GM12872 (cell line): Measurements from ENCODE around the gene AKAP1.

Experiments used
- TF ChIP-seq, protein P1 (sequence below): IDR thresholded peaks from 3 replicates; pipeline ENCODE4 v1.5.1; 2011; ENCODE audit warnings: low read depth, mild to moderate bottlenecking, low read length, moderate library complexity; ENCODE audit not compliant: insufficient read depth

The AKAP1 gene

DNA sequence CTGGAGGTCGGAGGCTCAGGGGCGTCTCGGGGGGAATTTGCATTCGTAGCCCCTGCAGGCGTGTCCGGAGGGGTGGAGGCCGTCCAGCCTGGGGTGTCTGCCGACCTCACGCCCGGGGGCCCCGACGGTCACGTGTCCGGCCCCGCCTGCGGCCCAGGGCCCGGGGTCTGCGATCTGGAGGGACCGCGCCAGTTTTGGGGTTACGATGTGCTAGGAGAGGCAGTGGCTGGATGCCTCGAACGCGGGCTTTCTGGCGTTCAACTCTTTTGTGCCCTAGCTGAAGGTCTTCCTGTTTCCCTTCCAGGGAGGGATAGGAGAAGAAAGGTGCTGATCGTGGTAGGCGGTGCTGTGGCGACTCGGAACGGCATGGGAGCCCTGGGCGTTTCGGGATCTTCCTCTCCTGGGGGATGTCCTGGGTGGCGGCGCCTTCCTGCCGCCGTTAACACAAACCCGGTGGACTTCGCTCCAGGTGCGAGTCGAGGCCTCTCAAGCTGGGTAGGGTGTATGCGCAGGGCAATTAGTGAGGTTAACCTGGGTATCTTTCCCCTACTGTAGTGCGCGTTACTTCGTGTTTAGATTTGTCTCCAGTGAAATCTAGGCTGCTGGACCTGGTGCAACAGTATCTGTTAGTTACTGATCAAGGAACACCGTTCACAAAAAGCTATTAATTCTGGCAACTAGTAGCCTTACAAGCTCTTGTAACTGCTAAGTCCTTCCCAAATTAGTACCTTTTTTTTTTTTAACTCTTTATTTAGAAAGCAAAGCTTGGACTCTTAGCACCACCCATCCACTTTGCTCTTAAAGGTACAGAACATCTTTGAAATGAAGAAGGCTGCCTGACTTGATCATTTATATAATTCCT, 1.3 kb downstream of the AKAP1 start:
- TF ChIP-seq, protein P1, sequence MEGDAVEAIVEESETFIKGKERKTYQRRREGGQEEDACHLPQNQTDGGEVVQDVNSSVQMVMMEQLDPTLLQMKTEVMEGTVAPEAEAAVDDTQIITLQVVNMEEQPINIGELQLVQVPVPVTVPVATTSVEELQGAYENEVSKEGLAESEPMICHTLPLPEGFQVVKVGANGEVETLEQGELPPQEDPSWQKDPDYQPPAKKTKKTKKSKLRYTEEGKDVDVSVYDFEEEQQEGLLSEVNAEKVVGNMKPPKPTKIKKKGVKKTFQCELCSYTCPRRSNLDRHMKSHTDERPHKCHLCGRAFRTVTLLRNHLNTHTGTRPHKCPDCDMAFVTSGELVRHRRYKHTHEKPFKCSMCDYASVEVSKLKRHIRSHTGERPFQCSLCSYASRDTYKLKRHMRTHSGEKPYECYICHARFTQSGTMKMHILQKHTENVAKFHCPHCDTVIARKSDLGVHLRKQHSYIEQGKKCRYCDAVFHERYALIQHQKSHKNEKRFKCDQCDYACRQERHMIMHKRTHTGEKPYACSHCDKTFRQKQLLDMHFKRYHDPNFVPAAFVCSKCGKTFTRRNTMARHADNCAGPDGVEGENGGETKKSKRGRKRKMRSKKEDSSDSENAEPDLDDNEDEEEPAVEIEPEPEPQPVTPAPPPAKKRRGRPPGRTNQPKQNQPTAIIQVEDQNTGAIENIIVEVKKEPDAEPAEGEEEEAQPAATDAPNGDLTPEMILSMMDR, result no peak

DNA sequence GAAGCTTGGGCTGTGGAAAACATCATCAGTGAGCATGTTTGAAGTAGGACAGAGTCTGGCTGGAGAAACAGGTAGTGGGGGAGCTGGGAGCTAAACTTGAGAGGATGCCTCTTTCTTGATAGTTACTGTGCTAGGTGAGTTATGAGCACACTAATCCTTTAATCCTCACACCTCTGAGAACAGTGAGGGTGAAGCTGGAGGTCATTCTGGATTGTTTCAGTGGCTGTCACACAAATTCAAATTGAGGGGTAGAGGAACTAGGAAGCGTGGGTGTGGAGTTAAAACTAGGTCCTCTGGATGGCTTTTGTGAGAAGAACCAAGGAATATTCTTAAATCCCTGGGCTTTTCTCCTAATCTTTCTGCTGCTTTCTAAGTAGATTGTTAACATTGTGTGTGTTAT, 3.3 kb downstream of the AKAP1 start:
- TF ChIP-seq, protein P1, result no peak

DNA sequence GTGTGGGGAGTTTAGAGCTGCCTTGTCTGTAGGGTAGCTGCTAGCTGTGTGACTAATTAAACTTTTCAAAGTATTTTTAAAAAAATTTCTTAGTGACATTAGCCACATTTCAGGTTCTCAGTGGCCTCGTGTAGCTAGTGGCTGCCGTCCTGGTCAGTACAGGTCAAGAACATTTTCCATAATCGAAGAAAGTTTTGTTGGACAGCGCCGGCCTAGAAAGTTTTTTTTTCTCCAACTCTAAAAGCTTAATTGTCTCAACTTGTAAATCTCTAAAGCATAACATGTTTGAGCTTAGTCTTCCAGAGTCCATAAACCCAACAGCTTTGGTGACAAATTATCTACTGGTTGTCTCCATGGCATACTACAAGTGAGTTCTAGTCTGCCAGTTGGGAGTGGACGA, 4.3 kb downstream of the AKAP1 start:
- TF ChIP-seq, protein P1, result no peak

DNA sequence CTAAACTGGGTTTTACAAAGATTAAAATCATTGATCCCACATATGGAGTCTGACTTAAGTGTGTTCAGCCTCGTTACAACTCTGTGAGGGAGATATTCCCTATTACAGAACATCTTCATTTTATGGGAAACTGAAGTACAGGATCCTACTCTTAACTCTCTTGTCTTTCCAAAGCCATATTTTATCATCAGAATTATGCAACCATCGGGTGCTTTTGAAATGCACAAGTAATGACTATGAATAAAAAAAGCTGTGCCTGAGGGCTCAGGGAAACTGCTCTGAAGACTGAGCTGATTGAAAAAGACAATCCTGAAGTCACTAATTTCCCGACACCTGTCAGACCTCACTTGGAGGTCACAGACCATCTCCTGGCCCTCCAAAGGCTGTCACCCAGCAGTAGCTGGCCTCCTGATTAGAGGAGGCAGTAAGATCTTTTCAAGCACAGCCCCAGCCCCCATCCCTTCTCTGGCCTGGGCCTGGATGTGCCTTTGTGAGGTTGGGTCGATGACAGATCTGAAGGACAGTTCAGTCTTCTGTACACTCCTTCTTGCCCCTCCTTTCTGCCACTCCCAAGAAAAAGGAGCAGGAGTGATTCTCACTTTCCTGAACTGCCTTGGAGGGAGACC, 5.6 kb downstream of the AKAP1 start:
- TF ChIP-seq, protein P1, result no peak

DNA sequence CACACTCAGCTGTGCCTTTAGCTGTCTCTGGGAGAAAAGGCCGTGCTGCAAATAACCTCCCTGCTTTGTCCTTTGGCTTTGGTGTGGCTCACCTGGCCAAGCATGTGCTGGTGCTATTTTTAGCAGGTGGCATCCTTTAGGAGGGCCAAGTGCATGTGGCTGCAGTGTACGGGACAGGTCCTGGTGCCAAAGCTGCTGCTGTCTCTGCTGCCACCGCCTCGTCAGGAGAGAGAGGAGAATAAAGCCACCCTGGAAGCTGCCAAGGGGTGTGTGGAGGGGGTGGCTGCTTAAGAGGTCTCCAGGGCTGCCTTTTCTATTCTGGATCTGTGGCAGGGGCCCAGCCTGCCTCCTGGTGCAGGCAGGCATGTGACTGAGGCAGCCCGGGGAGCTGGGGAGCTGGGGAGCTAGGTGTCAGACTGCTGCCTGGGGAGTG, 6.2 kb downstream of the AKAP1 start:
- TF ChIP-seq, protein P1, result no peak

DNA sequence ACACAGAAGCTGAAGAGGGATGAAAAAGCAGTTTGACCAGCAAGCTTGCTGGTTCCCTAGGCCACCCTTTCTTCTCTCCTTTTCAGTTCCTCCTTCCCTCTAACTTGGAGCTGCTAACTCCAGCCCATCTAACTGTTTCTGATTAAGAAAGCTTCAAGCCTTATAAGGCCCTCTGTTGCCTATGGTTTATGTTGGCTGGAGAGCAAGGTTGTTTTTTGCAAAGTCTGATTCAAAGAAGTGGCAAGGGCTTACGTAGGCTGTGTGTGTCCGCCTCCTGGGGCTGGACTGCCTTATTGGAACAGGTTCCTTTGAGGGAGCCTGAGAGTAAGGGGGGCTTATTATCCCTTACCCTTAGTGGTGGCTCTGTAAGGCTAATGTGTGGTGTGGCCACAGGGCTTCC, 7.1 kb downstream of the AKAP1 start:
- TF ChIP-seq, protein P1, result no peak

DNA sequence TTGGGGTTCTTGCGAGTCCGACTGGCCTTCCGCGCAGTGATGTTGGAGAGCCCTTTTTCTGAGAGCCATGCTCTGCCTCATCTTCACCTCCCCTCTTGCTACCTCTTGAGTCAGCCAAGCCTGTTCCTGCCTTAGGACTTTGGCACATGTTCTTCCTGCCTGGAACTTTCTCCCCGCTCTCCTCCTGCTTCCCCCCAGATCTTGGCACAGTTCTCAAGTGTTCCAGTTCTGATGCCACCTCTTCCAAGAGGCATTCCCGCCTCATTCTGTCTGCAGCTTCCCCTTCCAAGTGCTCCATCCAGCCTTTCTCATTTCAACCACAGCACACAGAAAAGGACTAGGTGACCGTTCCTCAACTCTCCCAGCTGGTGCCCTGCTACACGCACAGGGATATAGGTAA, 7.7 kb downstream of the AKAP1 start:
- TF ChIP-seq, protein P1, result no peak
